Nephron progenitor cell (in vitro differentiated cells): ENCODE measurements around the gene UBE2I.

Experiments
- DNase-seq: peaks from one replicate; pipeline ENCODE4 v3.0.0; 2021
- H3K27ac Mint-ChIP-seq: 2 replicates; pipeline ENCODE4 v1.8.0; 2021; ENCODE audit warnings: mild to moderate bottlenecking, moderate library complexity, mixed read lengths
- H3K27me3 Mint-ChIP-seq: 2 replicates; pipeline ENCODE4 v1.8.0; 2021; ENCODE audit warnings: mild to moderate bottlenecking, low read depth, mixed read lengths; ENCODE audit not compliant: poor library complexity
- H3K36me3 Mint-ChIP-seq: 2 replicates; pipeline ENCODE4 v1.8.0; 2021; ENCODE audit warnings: low read depth, mixed read lengths
- H3K4me1 Mint-ChIP-seq: 2 replicates; pipeline ENCODE4 v1.8.0; 2021; ENCODE audit warnings: mixed read lengths
- H3K4me3 Mint-ChIP-seq: 2 replicates; pipeline ENCODE4 v1.8.0; 2021; ENCODE audit warnings: mild to moderate bottlenecking, moderate library complexity, mixed read lengths
- H3K9me3 Mint-ChIP-seq: 2 replicates; pipeline ENCODE4 v1.8.0; 2021; ENCODE audit warnings: mild to moderate bottlenecking, moderate library complexity, mixed read lengths
- CTCF ChIP-seq: fragments of 200-600 bp; sonication (generic); IDR thresholded peaks from 2 replicates; pipeline ENCODE4 v1.5.0; 2021; ENCODE audit warnings: antibody characterized with exemption

The UBE2I gene

GRCh38 chr16:1308977-1309885 lies at the start of gene UBE2I:
UBE2I (plus strand) TSS chr16:1309636; CDS start chr16:1314031, 4,395 bp downstream.
- TF ChIP-seq CTCF = no peak
- Mint-ChIP-seq H3K9me3 (no peaks in the 10 kb centered on the region), H3K4me3 (peak within 1 kb of the TSS; percentile 100), H3K27me3 (peaks cover 7% of the 10 kb centered on the region), H3K27ac (peak within 1 kb of the TSS; percentile 100), H3K4me1 (peaks cover 34% of the 10 kb centered on the region), H3K36me3 (peaks cover 2% of the 10 kb centered on the region)
- DNase-seq = peak; percentile 96

DNA sequence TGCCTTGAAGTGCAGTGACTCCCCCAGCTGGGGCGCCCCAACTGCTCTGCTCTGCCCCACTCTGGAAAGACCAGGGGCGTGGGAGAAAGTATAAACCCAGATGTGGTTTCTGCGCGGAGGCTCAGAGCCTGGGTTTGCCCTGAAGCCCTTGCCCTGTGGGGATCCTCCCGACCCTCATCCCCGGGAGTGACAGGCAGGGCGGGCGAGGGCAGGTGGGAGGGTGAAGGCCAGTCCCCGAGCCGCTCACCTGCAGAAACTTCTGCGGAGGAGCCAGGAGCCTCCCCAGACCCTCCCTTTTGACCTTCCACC lies 49.7 kb upstream of the UBE2I start:
- Mint-ChIP-seq H3K27ac (no peak overlapping the region), H3K27me3 (peaks cover 64% of the 10 kb centered on the region), H3K36me3 (no peaks in the 10 kb centered on the region), H3K4me1 (peaks cover 10% of the 10 kb centered on the region), H3K9me3 (peaks cover 5% of the 10 kb centered on the region), H3K4me3 (no peak overlapping the region)
- no peak for TF ChIP-seq CTCF
- DNase-seq = no peak

DNA sequence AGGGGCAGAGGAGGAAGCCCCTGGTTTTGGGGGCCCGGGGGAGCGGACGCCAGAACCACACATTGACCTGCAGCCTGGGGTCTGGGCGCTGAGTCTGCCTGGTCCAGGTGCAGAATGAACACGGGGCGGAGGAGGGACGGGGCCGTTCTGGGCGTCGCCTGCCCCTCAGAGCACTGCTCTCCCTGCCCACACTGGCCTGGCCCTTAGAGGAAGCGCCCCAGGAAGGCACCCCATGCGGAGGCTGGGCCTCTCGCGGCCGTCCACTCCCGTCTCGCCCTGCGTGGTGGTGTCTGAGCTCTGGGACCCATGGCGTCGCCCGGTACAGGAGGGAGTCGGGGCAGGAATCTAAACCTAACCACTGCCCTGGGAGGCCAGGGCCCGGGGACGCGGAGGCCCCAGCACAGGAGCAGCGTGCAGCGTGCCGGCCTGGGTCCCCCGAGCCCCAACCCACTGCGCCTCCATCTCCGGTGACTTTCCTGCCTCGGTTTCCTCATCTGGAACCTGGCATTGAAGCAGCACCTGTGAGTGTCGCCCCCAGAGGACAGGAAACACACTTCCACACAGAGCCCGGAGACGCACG lies 49.2 kb upstream of the UBE2I start:
- TF ChIP-seq CTCF = no peak
- H3K4me3 Mint-ChIP-seq = no peak overlapping the region
- H3K27me3 Mint-ChIP-seq = peaks cover 60% of the 10 kb centered on the region
- H3K9me3 Mint-ChIP-seq = peaks cover 5% of the 10 kb centered on the region
- no peaks in the 10 kb centered on the region for H3K36me3 Mint-ChIP-seq
- peaks cover 10% of the 10 kb centered on the region for H3K4me1 Mint-ChIP-seq
- no peak for DNase-seq
- no peak overlapping the region for H3K27ac Mint-ChIP-seq

- Mint-ChIP-seq H3K4me3 (no peak overlapping the region), H3K4me1 (peaks cover 10% of the 10 kb centered on the region), H3K27me3 (peaks cover 64% of the 10 kb centered on the region), H3K9me3 (peaks cover 9% of the 10 kb centered on the region), H3K36me3 (no peaks in the 10 kb centered on the region), H3K27ac (no peak overlapping the region)
- no peak for DNase-seq
- TF ChIP-seq CTCF = no peak
Measured at GRCh38 chr16:1261131-1261892, 48.1 kb upstream of the UBE2I start.

GRCh38 chr16:1262210-1262845 lies 47.1 kb upstream of the UBE2I start:
- DNase-seq = no peak
- Mint-ChIP-seq H3K27me3 (peaks cover 71% of the 10 kb centered on the region), H3K9me3 (peaks cover 14% of the 10 kb centered on the region), H3K27ac (no peak overlapping the region), H3K36me3 (no peaks in the 10 kb centered on the region), H3K4me1 (peaks cover 10% of the 10 kb centered on the region), H3K4me3 (no peak overlapping the region)
- no peak for TF ChIP-seq CTCF
